A549 (cell line): ENCODE data around the gene KIFC1. TPM values are rescaled to one million over a fixed set of nuclear protein-coding genes. Genes with fewer than 3 reads are reported as not detected.

Source experiments
- ATAC-seq, 2 experiments: fragments of 200-7000 bp in 1 of 2; fragments of >200 bp in 1 of 2; cut with Nextera tagmentation in 1 of 2; cut with Tn5 transposase in 1 of 2; 3 replicates each; pipeline versions ENCODE4 v1.8.0 to v1.9.1; 2018 to 2020; ENCODE audit warnings: mild to moderate bottlenecking in 1 of 2, moderate library complexity in 1 of 2
- CTCF ChIA-PET: fragments of 300-600 bp; sonication (Branson Sonifier 250); formaldehyde crosslinking; extraction: SDS; loops from one replicate; lab custom pipeline; 2021; ENCODE audit warnings: antibody characterized with exemption, inconsistent platforms; lab: Yijun Ruan, JAX
- POLR2A ChIA-PET: fragments of 350-600 bp; formaldehyde crosslinking; extraction: SDS; loops from one replicate; lab custom pipeline; 2021; ENCODE audit warnings: antibody characterized with exemption, inconsistent platforms; lab: Yijun Ruan, JAX
- DNase-seq, 2 experiments: peaks; one replicate each; pipeline versions ENCODE4 v3.0.0 to v3.0.0-alpha.2; 2011 to 2016; ENCODE audit warnings: low read depth in 1 of 2, low spot score in 1 of 2
- FAIRE-seq: peaks from 2 replicates; lab custom pipeline; 2011; peaks lifted over from hg19 to GRCh38; lab: Jason Lieb, UNC
- H3K27ac ChIP-seq, 2 experiments: fragments of >200 bp; sonication (Bioruptor Twin); formaldehyde crosslinking; 3 replicates each; pipeline ENCODE4 v1.5.1; 2016 to 2017
- H3K4me1 ChIP-seq: fragments of >200 bp; sonication (Bioruptor Twin); formaldehyde crosslinking; 3 replicates; pipeline ENCODE4 v1.6.1; 2016
- H3K4me2 ChIP-seq: fragments of >200 bp; sonication (Bioruptor Twin); formaldehyde crosslinking; 3 replicates; pipeline ENCODE4 v1.6.1; 2016
- H3K4me3 ChIP-seq: fragments of >200 bp; sonication (Bioruptor Twin); formaldehyde crosslinking; 3 replicates; pipeline ENCODE4 v1.5.1; 2016
- H3K9me3 ChIP-seq: fragments of >200 bp; sonication (Bioruptor Twin); formaldehyde crosslinking; 3 replicates; pipeline ENCODE4 v1.6.1; 2016
- CBX2 ChIP-seq: fragments of 200-600 bp; sonication (generic); IDR thresholded peaks from 2 replicates; pipeline ENCODE4 v1.6.1; 2016; ENCODE audit warnings: low read depth, mild to moderate bottlenecking, borderline replicate concordance
- CTCF ChIP-seq: fragments of >200 bp; sonication (Bioruptor Twin); formaldehyde crosslinking; IDR thresholded peaks from 3 replicates; pipeline ENCODE4 v1.5.1; 2016
- E2F6 ChIP-seq: IDR thresholded peaks from 2 replicates; pipeline ENCODE4 v1.6.1; 2012; ENCODE audit warnings: low read depth, borderline replicate concordance
- EP300 ChIP-seq, 2 experiments: fragments of >200 bp; sonication (Bioruptor Twin); formaldehyde crosslinking; IDR thresholded peaks; 2 replicates in 1 of 2; 3 replicates in 1 of 2; pipeline ENCODE4 v1.6.1; 2016 to 2017
- FOSL2 ChIP-seq, 2 experiments: fragments of 450-650 bp in 1 of 2; fragments of >200 bp in 1 of 2; sonication (Bioruptor Twin) in 1 of 2; formaldehyde crosslinking; IDR thresholded peaks; 2 replicates each; pipeline versions ENCODE4 v1.5.0 to v1.6.1; 2016 to 2020; ENCODE audit warnings: mild to moderate bottlenecking in 1 of 2, moderate library complexity in 1 of 2
- HDAC2 ChIP-seq: fragments of 200-600 bp; sonication (generic); IDR thresholded peaks from 2 replicates; pipeline ENCODE4 v1.6.1; 2016
- HES2 ChIP-seq: fragments of >200 bp; sonication (Bioruptor Twin); formaldehyde crosslinking; IDR thresholded peaks from 2 replicates; pipeline ENCODE4 v1.6.1; 2016
- HEYL ChIP-seq: fragments of 250-450 bp; sonication (Bioruptor Pico); IDR thresholded peaks from 2 replicates; pipeline ENCODE4 v1.8.0; 2021; ENCODE audit warnings: mild to moderate bottlenecking, moderate library complexity
- HOXB13 ChIP-seq: fragments of 250-450 bp; sonication (Bioruptor Pico); IDR thresholded peaks from 2 replicates; pipeline ENCODE4 v1.5.0; 2020; ENCODE audit warnings: low read depth, mild to moderate bottlenecking, moderate library complexity
- JUN ChIP-seq, 2 experiments: fragments of >200 bp; sonication (Bioruptor Twin); formaldehyde crosslinking; IDR thresholded peaks; 2 replicates in 1 of 2; 3 replicates in 1 of 2; pipeline ENCODE4 v1.6.1; 2016 to 2017
- KDM5A ChIP-seq: fragments of 200-600 bp; sonication (generic); IDR thresholded peaks from 2 replicates; pipeline ENCODE4 v1.6.1; 2016; ENCODE audit warnings: antibody characterized with exemption, mild to moderate bottlenecking
- MAX ChIP-seq: IDR thresholded peaks from 2 replicates; pipeline ENCODE4 v1.6.1; 2012
- MAZ ChIP-seq: fragments of 150-350 bp; IDR thresholded peaks from 2 replicates; pipeline ENCODE4 v1.6.1; 2014; ENCODE audit warnings: antibody characterized with exemption, low read depth, low read length, borderline replicate concordance
- MYC ChIP-seq: IDR thresholded peaks from 2 replicates; pipeline ENCODE4 v1.6.1; 2012; ENCODE audit warnings: mild to moderate bottlenecking, inconsistent platforms, low read length, improper control_type of control experiment, borderline replicate concordance
- PHF8 ChIP-seq: fragments of 200-600 bp; sonication (generic); IDR thresholded peaks from 2 replicates; pipeline ENCODE4 v1.6.1; 2016; ENCODE audit warnings: low read depth, mild to moderate bottlenecking, antibody characterized with exemption, moderate library complexity, borderline replicate concordance
- POLR2A ChIP-seq: IDR thresholded peaks from 2 replicates; pipeline ENCODE4 v1.6.1; 2012; ENCODE audit warnings: mild to moderate bottlenecking, low read length
- POLR2AphosphoS2 ChIP-seq: conservative IDR thresholded peaks from 2 replicates; pipeline ENCODE4 v1.6.1; 2012; ENCODE audit warnings: low read length, improper control_type of control experiment, inconsistent platforms
- RAD21 ChIP-seq, 2 experiments: fragments of >200 bp in 1 of 2; sonication (Bioruptor Twin) in 1 of 2; formaldehyde crosslinking in 1 of 2; IDR thresholded peaks in 1 of 2; conservative IDR thresholded peaks in 1 of 2; 2 replicates in 1 of 2; 3 replicates in 1 of 2; pipeline ENCODE4 v1.6.1; 2012 to 2018; ENCODE audit warnings: inconsistent platforms in 1 of 2
- SMC3 ChIP-seq: fragments of >200 bp; sonication (Bioruptor Twin); formaldehyde crosslinking; IDR thresholded peaks from 3 replicates; pipeline ENCODE4 v1.6.1; 2018; ENCODE audit warnings: inconsistent platforms
- TFCP2L1 ChIP-seq: fragments of 250-450 bp; sonication (Bioruptor Pico); IDR thresholded peaks from 2 replicates; pipeline ENCODE4 v1.5.0; 2021; ENCODE audit warnings: mild to moderate bottlenecking
- WGBS: methylation state at CpG from one replicate; pipeline ENCODE4 v1.1.6; 2017; ENCODE audit errors: missing lambda C conversion rate; 5-methylcytosine and 5-hydroxymethylcytosine counted together
- polyA plus RNA-seq, 4 experiments: library from polyadenylated mRNA; depleted of rRNA in 3 of 4; stranded (reverse); fragments of >200 nt; fragmentation: RNase III in 1 of 4; extraction: RNeasy Plus Mini Kit Qiagen cat#74134 plus additional on column Dnase treatment in 1 of 4; gene quantifications; 2 replicates in 3 of 4; 3 replicates in 1 of 4; pipeline ENCODE4 v1.2.3, GENCODE V29; 2011 to 2017
- TF ChIP-seq, protein P1 (sequence below): fragments of >200 bp; sonication (Bioruptor Twin); formaldehyde crosslinking; IDR thresholded peaks from 3 replicates; pipeline ENCODE4 v1.6.1; 2016

KIFC1 gene
- polyA plus RNA-seq, 2 of the 4 experiments (the other 2 are of a cell fraction) = 23.9 to 30.5 TPM

DNA sequence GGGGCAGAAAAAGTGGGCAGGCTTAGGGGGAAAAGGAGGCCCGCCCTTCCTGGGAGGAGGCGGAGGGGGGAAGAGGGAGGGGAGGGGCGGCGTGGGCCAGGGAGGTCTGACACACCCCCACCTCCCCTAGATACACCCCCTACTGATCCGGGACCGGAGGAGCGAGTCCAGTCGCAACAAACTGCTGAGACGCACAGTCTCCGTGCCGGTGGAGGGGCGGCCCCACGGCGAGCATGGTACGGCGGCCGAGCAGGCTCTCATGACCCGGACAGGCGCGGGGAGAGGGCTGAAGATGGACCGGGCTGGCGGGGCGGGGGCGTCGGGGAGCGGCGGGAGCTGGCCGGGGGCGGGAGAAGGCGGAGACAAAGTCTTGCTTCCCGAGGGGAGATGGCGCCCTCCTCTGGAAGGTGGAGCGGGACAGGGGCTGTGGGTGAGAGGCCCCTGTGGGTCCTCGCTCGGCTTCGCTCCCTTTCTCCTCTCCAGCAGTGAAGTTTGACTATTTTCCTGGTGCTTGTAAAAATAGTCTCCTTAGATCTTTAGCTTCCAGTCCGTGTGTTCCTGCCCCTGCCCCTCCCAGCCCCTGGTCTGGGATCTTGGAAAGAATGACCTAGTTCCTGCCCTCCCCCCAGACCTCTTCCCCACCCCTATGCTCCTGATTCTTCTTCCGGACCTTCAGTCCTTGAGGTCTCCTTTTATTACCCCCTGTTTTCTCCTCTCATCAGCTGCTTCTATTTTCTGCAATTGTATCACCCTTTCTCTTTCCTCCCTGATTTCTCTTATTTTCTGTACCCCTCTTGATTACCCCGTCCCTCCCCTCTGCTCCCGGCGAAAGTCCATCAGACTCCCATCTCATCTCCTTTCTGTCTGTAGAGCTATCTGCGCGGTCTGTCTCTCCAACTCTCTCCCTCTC is 34.3 kb downstream of the KIFC1 start:
- Histone ChIP-seq H3K9me3 (no peaks in the 10 kb centered on the region), H3K4me2 (peak overlapping the region; percentile 90), H3K4me3 (peak overlapping the region; percentile 69), H3K4me1 (peaks cover 37% of the 10 kb centered on the region), H3K27ac (peak overlapping the region; percentile 89 to 98)
- TF ChIP-seq JUN (IDR thresholded peaks at IDR 0.05) = 0 out of 5 replicates have a peak, but pooled peaks of 1 of the 2 experiments have one; percentile 42
- TF ChIP-seq RAD21 (conservative IDR thresholded peaks at IDR 0.05 in 1 of 2, IDR thresholded peaks at IDR 0.05 in 1 of 2) = peak; percentile 63 to 75
- TF ChIP-seq SMC3 = peak; percentile 48; the same call in 2 of the 3 replicates
- TF ChIP-seq HES2 = no peak
- no peak for TF ChIP-seq HEYL (CRISPR knock-in tag)
- TF ChIP-seq HOXB13 (CRISPR knock-in tag) = no peak
- peak; percentile 60 for TF ChIP-seq E2F6
- TF ChIP-seq MAX = peak; percentile 88
- TF ChIP-seq EP300 (IDR thresholded peaks at IDR 0.05) = no peak
- TF ChIP-seq PHF8 = peak; percentile 37; the same call in 1 of the 2 replicates
- TF ChIP-seq, protein P1, sequence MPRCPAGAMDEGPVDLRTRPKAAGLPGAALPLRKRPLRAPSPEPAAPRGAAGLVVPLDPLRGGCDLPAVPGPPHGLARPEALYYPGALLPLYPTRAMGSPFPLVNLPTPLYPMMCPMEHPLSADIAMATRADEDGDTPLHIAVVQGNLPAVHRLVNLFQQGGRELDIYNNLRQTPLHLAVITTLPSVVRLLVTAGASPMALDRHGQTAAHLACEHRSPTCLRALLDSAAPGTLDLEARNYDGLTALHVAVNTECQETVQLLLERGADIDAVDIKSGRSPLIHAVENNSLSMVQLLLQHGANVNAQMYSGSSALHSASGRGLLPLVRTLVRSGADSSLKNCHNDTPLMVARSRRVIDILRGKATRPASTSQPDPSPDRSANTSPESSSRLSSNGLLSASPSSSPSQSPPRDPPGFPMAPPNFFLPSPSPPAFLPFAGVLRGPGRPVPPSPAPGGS = no peak
- TF ChIP-seq MAZ = peak; percentile 60; the same call in 1 of the 2 replicates
- no peak for TF ChIP-seq TFCP2L1 (CRISPR knock-in tag)
- no peak for TF ChIP-seq CBX2
- TF ChIP-seq KDM5A = peak; percentile 65
- peak; percentile 74; the same call in 1 of the 2 replicates for TF ChIP-seq MYC
- TF ChIP-seq POLR2A = peak; percentile 33
- TF ChIP-seq HDAC2 = no peak
- TF ChIP-seq POLR2AphosphoS2 = no peak
- TF ChIP-seq CTCF = peak; percentile 64
- TF ChIP-seq FOSL2 (IDR thresholded peaks at IDR 0.05) = no peak
- no peak for TF ChIP-seq FOSL2 (CRISPR knock-in tag; IDR thresholded peaks at IDR 0.05)
- no peak for FAIRE-seq
- ATAC-seq = peak; percentile 68 to 87
- POLR2A ChIA-PET = interaction anchor here (0.6 to 1.6 kb wide), 9 partner anchors 8 to 154 kb away, joined by 3 to 11 read pairs (median 5); partner anchors contain the start of genes BAK1, CUTA, PHF1 and RGL2
- CTCF ChIA-PET = interaction anchor here (0.6 to 2.7 kb wide), 28 partner anchors 9 to 260 kb away, joined by 3 to 24 read pairs (median 4); partner anchors contain the start of genes B3GALT4, CUTA and ZBTB9
- DNase-seq = peak; percentile 83 to 90
- under 1% methylated on average over 14 of the region's 43 CpGs for WGBS
